Progenitor cell of endocrine pancreas (in vitro differentiated cells): ENCODE measurements around the gene SLC25A31. TPM values are rescaled to one million over a fixed set of nuclear protein-coding genes. Genes with fewer than 3 reads are reported as not detected.
A peak's percentile ranks its signal among the peaks of the same experiment; 100 is the strongest.

Experiments used
- DNase-seq: peaks from one replicate; pipeline ENCODE4 v3.0.0; 2021; ENCODE audit warnings: low spot score; ENCODE audit not compliant: unreplicated experiment
- H3K27ac Mint-ChIP-seq: 2 replicates; pipeline ENCODE4 v1.8.0; 2021; ENCODE audit warnings: mild to moderate bottlenecking, moderate library complexity, mixed read lengths
- H3K27me3 Mint-ChIP-seq: 2 replicates; pipeline ENCODE4 v1.8.0; 2021; ENCODE audit warnings: mixed read lengths
- H3K36me3 Mint-ChIP-seq: 2 replicates; pipeline ENCODE4 v1.8.0; 2022; ENCODE audit warnings: mixed read lengths; ENCODE audit not compliant: insufficient read depth
- H3K4me1 Mint-ChIP-seq: 2 replicates; pipeline ENCODE4 v1.8.0; 2021; ENCODE audit warnings: low read depth, mixed read lengths
- H3K4me3 Mint-ChIP-seq: 2 replicates; pipeline ENCODE4 v1.8.0; 2021; ENCODE audit warnings: low read depth, mild to moderate bottlenecking, moderate library complexity, mixed read lengths
- H3K9me3 Mint-ChIP-seq: 2 replicates; pipeline ENCODE4 v1.8.0; 2021; ENCODE audit warnings: low read depth, mixed read lengths
- CTCF ChIP-seq: fragments of 200-600 bp; sonication (generic); IDR thresholded peaks from one replicate; pipeline ENCODE4 v1.5.0; 2021; ENCODE audit warnings: antibody characterized with exemption, mild to moderate bottlenecking; ENCODE audit not compliant: unreplicated experiment
- total RNA-seq: library from RNA; stranded (reverse); gene quantifications from 2 replicates; pipeline ENCODE4 v1.2.1, GENCODE V29; 2021

The SLC25A31 gene
- total RNA-seq, 1 donor from 2014 or later = not detected

GRCh38 chr4:127788517-127788916 lies 58.3 kb downstream of the SLC25A31 start:
- H3K4me3 Mint-ChIP-seq = no peak overlapping the region
- TF ChIP-seq CTCF = peak; percentile 12
- peaks cover 15% of the 10 kb centered on the region for H3K27me3 Mint-ChIP-seq
- peaks cover 3% of the 10 kb centered on the region for H3K4me1 Mint-ChIP-seq
- no peaks in the 10 kb centered on the region for H3K36me3 Mint-ChIP-seq
- no peak for DNase-seq
- H3K27ac Mint-ChIP-seq = no peak overlapping the region
- no peaks in the 10 kb centered on the region for H3K9me3 Mint-ChIP-seq

- no peak for TF ChIP-seq CTCF
- H3K4me3 Mint-ChIP-seq = no peak overlapping the region
- no peaks in the 10 kb centered on the region for H3K36me3 Mint-ChIP-seq
- no peaks in the 10 kb centered on the region for H3K9me3 Mint-ChIP-seq
- H3K4me1 Mint-ChIP-seq = no peaks in the 10 kb centered on the region
- no peaks in the 10 kb centered on the region for H3K27me3 Mint-ChIP-seq
- no peak overlapping the region for H3K27ac Mint-ChIP-seq
- no peak for DNase-seq
Observed at GRCh38 chr4:127791391-127791790, 61.2 kb downstream of the SLC25A31 start.

- Mint-ChIP-seq H3K4me3 (no peak overlapping the region), H3K36me3 (no peaks in the 10 kb centered on the region)
- no peak for TF ChIP-seq CTCF
Observed at GRCh38 chr4:127793528-127793927, 63.3 kb downstream of the SLC25A31 start.

GRCh38 chr4:127799711-127800110 lies 69.5 kb downstream of the SLC25A31 start:
- H3K9me3 Mint-ChIP-seq = no peaks in the 10 kb centered on the region
- no peak overlapping the region for H3K4me3 Mint-ChIP-seq
- H3K4me1 Mint-ChIP-seq = no peaks in the 10 kb centered on the region
- no peak for TF ChIP-seq CTCF
- H3K27me3 Mint-ChIP-seq = no peaks in the 10 kb centered on the region
- H3K36me3 Mint-ChIP-seq = no peaks in the 10 kb centered on the region
- DNase-seq = no peak
- H3K27ac Mint-ChIP-seq = no peak overlapping the region

More at GRCh38 chr4:127793528-127793927, 63.3 kb downstream of the SLC25A31 start:
- Mint-ChIP-seq H3K4me1 (no peaks in the 10 kb centered on the region), H3K9me3 (no peaks in the 10 kb centered on the region), H3K27ac (no peak overlapping the region), H3K27me3 (no peaks in the 10 kb centered on the region)
- no peak for DNase-seq

GRCh38 chr4:127809173-127809800 lies 79.1 kb downstream of the SLC25A31 start:
- H3K27me3 Mint-ChIP-seq = no peaks in the 10 kb centered on the region
- H3K9me3 Mint-ChIP-seq = no peaks in the 10 kb centered on the region
- H3K27ac Mint-ChIP-seq = no peak overlapping the region
- no peak overlapping the region for H3K4me3 Mint-ChIP-seq
- no peak for DNase-seq
- no peaks in the 10 kb centered on the region for H3K36me3 Mint-ChIP-seq
- TF ChIP-seq CTCF = no peak
- no peaks in the 10 kb centered on the region for H3K4me1 Mint-ChIP-seq
